ENCODE measurements around the gene SH2D3C. TPM values are rescaled to one million over a fixed set of nuclear protein-coding genes. Genes with fewer than 3 reads are reported as not detected.

Gene SH2D3C
- total and polyA plus RNA-seq, 2 of the 8 experiments (the other 6 are each of a cell fraction or from before 2014, with no cell fraction given): 6.4 to 8.1 TPM

DNA sequence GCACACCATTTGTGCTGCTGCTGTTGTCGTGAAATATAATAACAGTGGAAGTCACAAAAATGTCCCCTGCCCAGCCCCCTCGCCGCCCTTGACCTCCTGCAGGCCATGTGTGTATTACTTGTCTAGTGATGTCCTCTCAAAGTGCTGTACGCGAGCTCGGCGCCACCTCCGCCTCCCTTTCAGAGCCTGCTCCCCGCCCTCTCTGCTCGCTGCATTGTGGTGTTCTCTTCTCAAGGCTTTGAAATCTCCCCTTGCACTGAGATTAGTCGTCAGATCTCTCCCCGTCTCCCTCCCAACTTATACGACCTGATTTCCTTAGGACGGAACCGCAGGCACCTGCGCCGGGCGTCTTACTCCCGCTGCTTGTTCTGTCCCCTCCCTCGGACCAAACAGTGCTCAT is 86.4 kb downstream of the SH2D3C start:
- H3K79me2 ChIP-seq (ENCODE audit: control insufficient read depth in 1 of 2, insufficient read depth in 2 of 2, low read length in 2 of 2): no peaks in the 10 kb centered on the region
- H2BK120ac ChIP-seq (replicated peaks; ENCODE audit: low read depth, low read length): no peak overlapping the region

More for the DNA sequence above, 86.4 kb downstream of the SH2D3C start:
- Histone ChIP-seq H3K9ac (replicated peaks in 1 of 4; ENCODE audit: extremely low read depth in 1 of 4, low read depth in 3 of 4, low read length in 3 of 4) (no peak overlapping the region), H3K56ac (replicated peaks; ENCODE audit: insufficient read length, low read depth, low read length) (no peak overlapping the region), H2BK15ac (ENCODE audit: low read length) (no peak overlapping the region), H3K23me2 (ENCODE audit: low read depth, low read length) (no peaks in the 10 kb centered on the region), H2BK5ac (ENCODE audit: low read depth, low read length) (no peak overlapping the region), H3K18ac (ENCODE audit: extremely low read depth, low read length) (no peak overlapping the region), H4K20me1 (replicated peaks in 1 of 2; ENCODE audit: control insufficient read depth in 1 of 2, insufficient read depth in 2 of 2, low read length in 2 of 2) (no peaks in the 10 kb centered on the region), H4K5ac (ENCODE audit: insufficient read length, low read depth, low read length) (no peak overlapping the region), H3K27ac (ENCODE audit: low read depth, low read length) (no peak overlapping the region), H2BK12ac (ENCODE audit: low read depth, low read length) (no peak overlapping the region), H3K36me3 (ENCODE audit: control insufficient read depth in 2 of 4, insufficient read depth in 4 of 4, low read length in 3 of 4) (peaks cover 0 to 3% (median 2%) of the 10 kb centered on the region in 4 experiments; a peak in 3 of 8 replicates), H3K79me1 (ENCODE audit: low read depth, low read length) (no peaks in the 10 kb centered on the region), H2AFZ (ENCODE audit: low read length) (no peak overlapping the region), H4K91ac (replicated peaks; ENCODE audit: insufficient read length, low read length) (no peak overlapping the region), H3K14ac (ENCODE audit: insufficient read length) (no peak overlapping the region), H3K4me2 (ENCODE audit: insufficient read depth in 1 of 2, low read depth in 2 of 2, low read length in 2 of 2) (no peak overlapping the region), H2AK5ac (ENCODE audit: low read depth, low read length) (no peak overlapping the region), H3K4ac (replicated peaks; ENCODE audit: insufficient read length, low read depth, low read length) (no peak overlapping the region), H4K8ac (ENCODE audit: extremely low read depth, insufficient read depth, low read length) (no peak overlapping the region), H3K27me3 (replicated peaks in 1 of 4; ENCODE audit: control insufficient read depth in 3 of 4, extremely low read depth in 1 of 4, insufficient read depth in 3 of 4, low read length in 3 of 4) (no peaks in the 10 kb centered on the region), H2BK20ac (ENCODE audit: low read length) (no peak overlapping the region), H3K4me3 (ENCODE audit: extremely low read depth in 1 of 4, insufficient read depth in 2 of 4, low read depth in 3 of 4, low read length in 4 of 4) (no peak overlapping the region), H3K23ac (ENCODE audit: insufficient read length) (no peak overlapping the region), H3K4me1 (replicated peaks in 1 of 4; ENCODE audit: control insufficient read depth in 3 of 4, insufficient read depth in 4 of 4, low read length in 3 of 4) (no peaks in the 10 kb centered on the region), H3K9me3 (ENCODE audit: insufficient read depth in 2 of 2, low read depth in 1 of 2, low read length in 1 of 2) (no peaks in the 10 kb centered on the region)
- 94% methylated on average over 20 of the region's 20 CpGs; no CpG with 5 or more reads in 1 of the 2 experiments for WGBS, 2 experiments (ENCODE audit: extremely low coverage in 1 of 2, insufficient coverage in 1 of 2, insufficient read length in 1 of 2, insufficient replicate concordance in 2 of 2, low coverage in 1 of 2, low lambda C conversion rate in 2 of 2, missing lambda C conversion rate in 1 of 2)
- POLR2A ChIA-PET (ENCODE audit: partially characterized antibody): interaction anchor here (0.7 kb wide), 1 partner anchor 58 kb away, joined by 3 read pairs; no protein-coding TSS in a partner anchor
- no peak for TF ChIP-seq SAP30 (IDR thresholded peaks at IDR 0.05; ENCODE audit: insufficient read depth, insufficient replicate concordance, low read length)
- TF ChIP-seq BACH1 (IDR thresholded peaks at IDR 0.05; ENCODE audit: low read length): no peak
- TF ChIP-seq, protein P1, sequence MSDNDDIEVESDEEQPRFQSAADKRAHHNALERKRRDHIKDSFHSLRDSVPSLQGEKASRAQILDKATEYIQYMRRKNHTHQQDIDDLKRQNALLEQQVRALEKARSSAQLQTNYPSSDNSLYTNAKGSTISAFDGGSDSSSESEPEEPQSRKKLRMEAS (IDR thresholded peaks at IDR 0.05): no peak
- TF ChIP-seq, protein P2, sequence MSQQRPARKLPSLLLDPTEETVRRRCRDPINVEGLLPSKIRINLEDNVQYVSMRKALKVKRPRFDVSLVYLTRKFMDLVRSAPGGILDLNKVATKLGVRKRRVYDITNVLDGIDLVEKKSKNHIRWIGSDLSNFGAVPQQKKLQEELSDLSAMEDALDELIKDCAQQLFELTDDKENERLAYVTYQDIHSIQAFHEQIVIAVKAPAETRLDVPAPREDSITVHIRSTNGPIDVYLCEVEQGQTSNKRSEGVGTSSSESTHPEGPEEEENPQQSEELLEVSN (IDR thresholded peaks at IDR 0.05): no peak
- no peak for TF ChIP-seq RNF2 (IDR thresholded peaks at IDR 0.05; ENCODE audit: borderline replicate concordance, low read depth, low read length, missing control alignments, poor library complexity, severe bottlenecking)
- TF ChIP-seq SP2 (IDR thresholded peaks at IDR 0.05; ENCODE audit: low read length): no peak
- TF ChIP-seq SP4 (IDR thresholded peaks at IDR 0.05; ENCODE audit: low read length): no peak
- TF ChIP-seq JUN (IDR thresholded peaks at IDR 0.05; ENCODE audit: low read depth, low read length): no peak
- TF ChIP-seq RXRA (IDR thresholded peaks at IDR 0.05; ENCODE audit: insufficient read depth, low read depth, low read length): no peak
- TF ChIP-seq SRF (IDR thresholded peaks at IDR 0.05; ENCODE audit: low read depth, low read length): no peak
- CTCF ChIA-PET (ENCODE audit: partially characterized antibody): interaction anchor here (0.7 to 1.6 kb wide), 4 partner anchors 19 to 1055 kb away, joined by 3 to 4 read pairs (median 3); no protein-coding TSS in a partner anchor
- DNase-seq (ENCODE audit: low read depth in 1 of 2, low spot score in 2 of 2): no peak
- no peak for FAIRE-seq
